ENCODE measurements around the gene CNTNAP2. TPM values are rescaled to one million over a fixed set of nuclear protein-coding genes. Genes with fewer than 3 reads are reported as not detected.

CNTNAP2 gene
- total and polyA plus RNA-seq, 2 of the 13 experiments (the other 11 are each of a cell fraction or from before 2014, with no cell fraction given), result 0.40 to 0.42 TPM

- H3K79me2 ChIP-seq (ENCODE audit: insufficient read depth, low read length), result no peaks in the 10 kb centered on the region
- peaks cover 70% of the 10 kb centered on the region for H3K9me3 ChIP-seq (ENCODE audit: low read length)
- H3K4me1 ChIP-seq (ENCODE audit: insufficient read depth, low read length), result peaks cover 6% of the 10 kb centered on the region; the same call in 1 of the 2 replicates
- 30% methylated on average over 2 of the region's 2 CpGs for WGBS (ENCODE audit: low lambda C conversion rate)
- TF ChIP-seq DMAP1 (CRISPR knock-in tag; IDR thresholded peaks at IDR 0.05) (no peak), IRF2 (CRISPR knock-in tag; IDR thresholded peaks at IDR 0.05) (no peak), AKAP8 (CRISPR knock-in tag; IDR thresholded peaks at IDR 0.05) (no peak), ZBTB21 (CRISPR knock-in tag; IDR thresholded peaks at IDR 0.05) (no peak), ZNF740 (CRISPR knock-in tag; IDR thresholded peaks at IDR 0.05) (no peak), TARDBP (CRISPR knock-in tag; IDR thresholded peaks at IDR 0.05) (no peak), SMAD3 (CRISPR knock-in tag; IDR thresholded peaks at IDR 0.05) (no peak), SRSF4 (IDR thresholded peaks at IDR 0.05; ENCODE audit: low read depth, low read length, poor library complexity, severe bottlenecking) (no peak)
- ChIA-PET CTCF (ENCODE audit: low intra/inter-chr PET ratio, low total read pairs) (no interaction called here), POLR2A (no interaction called here)
- H3K27ac ChIP-seq (ENCODE audit: extremely low read length, insufficient read depth, low read length), result no peak overlapping the region
- intact Hi-C loops (cut with micrococcal nuclease; ENCODE audit: unreplicated experiment), result no loop called here
- H3K36me3 ChIP-seq (replicated peaks in 1 of 2; ENCODE audit: control insufficient read depth in 1 of 2, insufficient read depth in 2 of 2, low read length in 2 of 2), result no peaks in the 10 kb centered on the region
- H2AFZ ChIP-seq (ENCODE audit: low read length), result no peak overlapping the region
- no TSS peak for BruUV-seq (replicated peaks)
- H3K4me3 ChIP-seq (replicated peaks in 1 of 3; ENCODE audit: insufficient read depth in 1 of 3, low read depth in 2 of 3, low read length in 3 of 3), result no peak overlapping the region
- no peak overlapping the region for H3K9ac ChIP-seq (ENCODE audit: insufficient read depth, low read depth, low read length)
- H4K20me1 ChIP-seq (ENCODE audit: insufficient read depth, low read length), result no peaks in the 10 kb centered on the region
- in situ Hi-C loops (cut with HindIII; ENCODE audit: extremely low pct_ligation_motif_present, low pct_unique_long_range_greater_than_20kb), result no loop called here
- ATAC-seq (no peak), FAIRE-seq (no peak), DNase-seq (ENCODE audit: low spot score) (no peak)
- no peak overlapping the region for H3K4me2 ChIP-seq (ENCODE audit: low read depth, low read length)
- H3K27me3 ChIP-seq (ENCODE audit: control insufficient read depth in 1 of 2, insufficient read depth in 2 of 2, low read length in 2 of 2), result no peaks in the 10 kb centered on the region
Observed at GRCh38 chr7:147013825-147014224, 897.2 kb downstream of the CNTNAP2 start.

GRCh38 chr7:147014286-147014955 is 897.8 kb downstream of the CNTNAP2 start:
- Histone ChIP-seq H3K9ac (ENCODE audit: insufficient read depth, low read depth, low read length) (no peak overlapping the region), H3K4me3 (replicated peaks in 1 of 3; ENCODE audit: insufficient read depth in 1 of 3, low read depth in 2 of 3, low read length in 3 of 3) (no peak overlapping the region), H4K20me1 (ENCODE audit: insufficient read depth, low read length) (no peaks in the 10 kb centered on the region), H3K9me3 (ENCODE audit: low read length) (peaks cover 76% of the 10 kb centered on the region), H3K79me2 (ENCODE audit: insufficient read depth, low read length) (no peaks in the 10 kb centered on the region), H3K4me2 (ENCODE audit: low read depth, low read length) (no peak overlapping the region), H2AFZ (ENCODE audit: low read length) (no peak overlapping the region), H3K27me3 (ENCODE audit: control insufficient read depth in 1 of 2, insufficient read depth in 2 of 2, low read length in 2 of 2) (no peaks in the 10 kb centered on the region), H3K36me3 (replicated peaks in 1 of 2; ENCODE audit: control insufficient read depth in 1 of 2, insufficient read depth in 2 of 2, low read length in 2 of 2) (no peaks in the 10 kb centered on the region), H3K27ac (ENCODE audit: extremely low read length, insufficient read depth, low read length) (no peak overlapping the region), H3K4me1 (ENCODE audit: insufficient read depth, low read length) (no peaks in the 10 kb centered on the region)
- FAIRE-seq (no peak), ATAC-seq (no peak), DNase-seq (ENCODE audit: low spot score) (no peak)
- POLR2A ChIA-PET, result no interaction called here
- CTCF ChIA-PET (ENCODE audit: low intra/inter-chr PET ratio, low total read pairs), result no interaction called here
- WGBS (ENCODE audit: low lambda C conversion rate), result 3% methylated on average over 4 of the region's 4 CpGs
- in situ Hi-C loops (cut with HindIII; ENCODE audit: extremely low pct_ligation_motif_present, low pct_unique_long_range_greater_than_20kb) (no loop called here), intact Hi-C loops (cut with micrococcal nuclease; ENCODE audit: unreplicated experiment) (no loop called here)
- BruUV-seq (replicated peaks), result no TSS peak
- TF ChIP-seq SRY (CRISPR knock-in tag; IDR thresholded peaks at IDR 0.05), result no peak
- TF ChIP-seq SMYD3 (CRISPR knock-in tag; IDR thresholded peaks at IDR 0.05), result no peak
- TF ChIP-seq TAF1 (CRISPR knock-in tag; IDR thresholded peaks at IDR 0.05), result no peak
- TF ChIP-seq KDM1A (CRISPR knock-in tag; IDR thresholded peaks at IDR 0.05), result no peak
- no peak for TF ChIP-seq KAT7 (CRISPR knock-in tag; IDR thresholded peaks at IDR 0.05; ENCODE audit: borderline replicate concordance)
- TF ChIP-seq ISX (CRISPR knock-in tag; conservative IDR thresholded peaks at IDR 0.05), result no peak
- TF ChIP-seq MZF1 (CRISPR knock-in tag; IDR thresholded peaks at IDR 0.05; ENCODE audit: borderline replicate concordance), result no peak
- no peak for TF ChIP-seq SAFB2 (CRISPR knock-in tag; IDR thresholded peaks at IDR 0.05; ENCODE audit: borderline replicate concordance, low read depth)
- TF ChIP-seq ZNF124 (CRISPR knock-in tag; IDR thresholded peaks at IDR 0.05), result no peak
- no peak for TF ChIP-seq SRSF1 (optimal IDR thresholded peaks at IDR 0.05; ENCODE audit: low read depth, low read length)
- no peak for TF ChIP-seq SNAPC5 (CRISPR knock-in tag; IDR thresholded peaks at IDR 0.05; ENCODE audit: borderline replicate concordance)
- TF ChIP-seq NKX3-1 (CRISPR knock-in tag; IDR thresholded peaks at IDR 0.05), result no peak
- no peak for TF ChIP-seq PREB (CRISPR knock-in tag; IDR thresholded peaks at IDR 0.05)
